Measurements from ENCODE around the gene ETV6.
"Not testable (repeated sequence)": the region's sequence is repeated elsewhere in the genome, so short reads cannot be mapped to it uniquely, and the experiment has no call there.

ETV6 gene

GRCh38 chr12:11891346-11891745 is 241.9 kb downstream of the ETV6 start:
- no peaks in the 10 kb centered on the region for H3K27me3 Mint-ChIP-seq
- H3K27ac Mint-ChIP-seq: no peak overlapping the region
- H3K9me3 Mint-ChIP-seq: peaks cover 5% of the 10 kb centered on the region
- ATAC-seq (ENCODE audit: low read depth): peak; percentile 48
- no peak overlapping the region for H3K4me3 Mint-ChIP-seq
- DNase-seq (ENCODE audit: low spot score in 2 of 2): no peak
- H3K4me1 Mint-ChIP-seq: peaks cover 20% of the 10 kb centered on the region
- peaks cover 40% of the 10 kb centered on the region for H3K36me3 Mint-ChIP-seq

- ATAC-seq (ENCODE audit: low read depth): no peak
- no peaks in the 10 kb centered on the region for H3K27me3 Mint-ChIP-seq
These were observed 242.4 kb downstream of the ETV6 start for GRCh38 chr12:11891754-11892386.

GRCh38 chr12:11893998-11894397 is 244.5 kb downstream of the ETV6 start:
- Mint-ChIP-seq H3K27me3 (no peaks in the 10 kb centered on the region), H3K36me3 (peaks cover 23% of the 10 kb centered on the region), H3K9me3 (peaks cover 4% of the 10 kb centered on the region), H3K4me1 (peaks cover 21% of the 10 kb centered on the region), H3K4me3 (no peak overlapping the region), H3K27ac (no peak overlapping the region)
- no peak for DNase-seq (ENCODE audit: low spot score in 2 of 2)
- ATAC-seq (ENCODE audit: low read depth): no peak

More at GRCh38 chr12:11891754-11892386, 242.4 kb downstream of the ETV6 start:
- no peak overlapping the region for H3K27ac Mint-ChIP-seq
- H3K9me3 Mint-ChIP-seq: peaks cover 5% of the 10 kb centered on the region
- peaks cover 20% of the 10 kb centered on the region for H3K4me1 Mint-ChIP-seq
- no peak for DNase-seq (ENCODE audit: low spot score in 2 of 2)
- no peak overlapping the region for H3K4me3 Mint-ChIP-seq
- peaks cover 34% of the 10 kb centered on the region for H3K36me3 Mint-ChIP-seq

GRCh38 chr12:11894890-11895289 is 245.4 kb downstream of the ETV6 start:
- no peak for ATAC-seq (ENCODE audit: low read depth)
- Mint-ChIP-seq H3K4me3 (no peak overlapping the region), H3K27me3 (no peaks in the 10 kb centered on the region), H3K9me3 (no peaks in the 10 kb centered on the region), H3K27ac (no peak overlapping the region), H3K4me1 (peaks cover 12% of the 10 kb centered on the region), H3K36me3 (peaks cover 14% of the 10 kb centered on the region)
- no peak for DNase-seq (ENCODE audit: low spot score in 2 of 2)

GRCh38 chr12:11895421-11896078 is 246.1 kb downstream of the ETV6 start:
- no peak for ATAC-seq (ENCODE audit: low read depth)
- H3K27me3 Mint-ChIP-seq: no peaks in the 10 kb centered on the region

GRCh38 chr12:11896417-11896929 is 247.0 kb downstream of the ETV6 start:
- no peak overlapping the region for H3K27ac Mint-ChIP-seq
- ATAC-seq (ENCODE audit: low read depth): no peak

More at GRCh38 chr12:11895421-11896078, 246.1 kb downstream of the ETV6 start:
- Mint-ChIP-seq H3K36me3 (peaks cover 14% of the 10 kb centered on the region), H3K27ac (no peak overlapping the region), H3K9me3 (no peaks in the 10 kb centered on the region), H3K4me1 (peaks cover 12% of the 10 kb centered on the region), H3K4me3 (no peak overlapping the region)
- DNase-seq (ENCODE audit: low spot score in 2 of 2): no peak

GRCh38 chr12:11897923-11898322 is 248.4 kb downstream of the ETV6 start:
- Mint-ChIP-seq H3K4me3 (no peak overlapping the region), H3K27ac (no peak overlapping the region), H3K4me1 (peaks cover 7% of the 10 kb centered on the region), H3K36me3 (peaks cover 5% of the 10 kb centered on the region), H3K9me3 (no peaks in the 10 kb centered on the region), H3K27me3 (no peaks in the 10 kb centered on the region)
- ATAC-seq (ENCODE audit: low read depth) (no peak), DNase-seq (ENCODE audit: low spot score in 2 of 2) (no peak)

More at GRCh38 chr12:11896417-11896929, 247.0 kb downstream of the ETV6 start:
- no peak for DNase-seq (ENCODE audit: low spot score in 2 of 2)
- H3K36me3 Mint-ChIP-seq: peaks cover 8% of the 10 kb centered on the region
- H3K9me3 Mint-ChIP-seq: no peaks in the 10 kb centered on the region
- H3K4me3 Mint-ChIP-seq: no peak overlapping the region
- H3K27me3 Mint-ChIP-seq: no peaks in the 10 kb centered on the region
- H3K4me1 Mint-ChIP-seq: peaks cover 7% of the 10 kb centered on the region

GRCh38 chr12:11901701-11902524 is 252.4 kb downstream of the ETV6 start:
- no peak for ATAC-seq (ENCODE audit: low read depth)
- H3K27ac Mint-ChIP-seq: no peak overlapping the region
- no peak overlapping the region for H3K4me3 Mint-ChIP-seq
- peaks cover 5% of the 10 kb centered on the region for H3K27me3 Mint-ChIP-seq
- H3K9me3 Mint-ChIP-seq: peaks cover 7% of the 10 kb centered on the region
- peaks cover 7% of the 10 kb centered on the region for H3K36me3 Mint-ChIP-seq
- H3K4me1 Mint-ChIP-seq: peaks cover 5% of the 10 kb centered on the region
- no peak for DNase-seq (ENCODE audit: low spot score in 2 of 2)

- Mint-ChIP-seq H3K4me1 (peaks cover 3% of the 10 kb centered on the region), H3K27me3 (peaks cover 5% of the 10 kb centered on the region), H3K36me3 (peaks cover 5% of the 10 kb centered on the region), H3K27ac (no peak overlapping the region), H3K9me3 (peaks cover 8% of the 10 kb centered on the region), H3K4me3 (no peak overlapping the region)
- no peak for DNase-seq (ENCODE audit: low spot score in 2 of 2)
- no peak for ATAC-seq (ENCODE audit: low read depth)
These were observed 253.0 kb downstream of the ETV6 start for GRCh38 chr12:11902525-11902875.

GRCh38 chr12:11904124-11904523 is 254.7 kb downstream of the ETV6 start:
- H3K9me3 Mint-ChIP-seq: peaks cover 15% of the 10 kb centered on the region
- peaks cover 7% of the 10 kb centered on the region for H3K36me3 Mint-ChIP-seq
- H3K4me1 Mint-ChIP-seq: peaks cover 3% of the 10 kb centered on the region
- H3K27me3 Mint-ChIP-seq: peaks cover 5% of the 10 kb centered on the region
- ATAC-seq (ENCODE audit: low read depth) (no peak), DNase-seq (ENCODE audit: low spot score in 2 of 2) (no peak)
- no peak overlapping the region for H3K4me3 Mint-ChIP-seq
- H3K27ac Mint-ChIP-seq: no peak overlapping the region

GRCh38 chr12:11905534-11905933 is 256.1 kb downstream of the ETV6 start:
- DNase-seq (ENCODE audit: low spot score in 2 of 2) (no peak), ATAC-seq (ENCODE audit: low read depth) (no peak)
- Mint-ChIP-seq H3K27ac (no peak overlapping the region), H3K27me3 (peaks cover 5% of the 10 kb centered on the region), H3K9me3 (peaks cover 17% of the 10 kb centered on the region), H3K36me3 (peaks cover 9% of the 10 kb centered on the region), H3K4me3 (no peak overlapping the region), H3K4me1 (peaks cover 3% of the 10 kb centered on the region)

- Mint-ChIP-seq H3K27ac (no peak overlapping the region), H3K4me3 (no peak overlapping the region), H3K9me3 (peaks cover 17% of the 10 kb centered on the region), H3K27me3 (peaks cover 5% of the 10 kb centered on the region), H3K4me1 (peaks cover 3% of the 10 kb centered on the region), H3K36me3 (peaks cover 9% of the 10 kb centered on the region)
- ATAC-seq (ENCODE audit: low read depth) (no peak), DNase-seq (ENCODE audit: low spot score in 2 of 2) (no peak)
These were observed 256.9 kb downstream of the ETV6 start for GRCh38 chr12:11906286-11906935.

- ATAC-seq (ENCODE audit: low read depth) (no peak), DNase-seq (ENCODE audit: low spot score in 2 of 2) (no peak)
- Mint-ChIP-seq H3K4me3 (no peak overlapping the region), H3K9me3 (peaks cover 19% of the 10 kb centered on the region), H3K27me3 (peaks cover 5% of the 10 kb centered on the region), H3K36me3 (peaks cover 9% of the 10 kb centered on the region), H3K27ac (no peak overlapping the region), H3K4me1 (peaks cover 3% of the 10 kb centered on the region)
These were observed 258.2 kb downstream of the ETV6 start for GRCh38 chr12:11907625-11908024.

GRCh38 chr12:11909406-11909805 is 259.9 kb downstream of the ETV6 start:
- not testable (repeated sequence) for H3K4me3 Mint-ChIP-seq; ATAC-seq (ENCODE audit: low read depth); H3K36me3 Mint-ChIP-seq; H3K4me1 Mint-ChIP-seq; H3K27me3 Mint-ChIP-seq; DNase-seq (ENCODE audit: low spot score in 2 of 2); H3K27ac Mint-ChIP-seq
- H3K9me3 Mint-ChIP-seq: peaks cover 19% of the 10 kb centered on the region
